ENCODE results near the gene SLC1A5. TPM values are rescaled to one million over a fixed set of nuclear protein-coding genes. Genes with fewer than 3 reads are reported as not detected.
A peak's percentile ranks its signal among the peaks of the same experiment; 100 is the strongest.
"Not testable (repeated sequence)": the region's sequence is repeated elsewhere in the genome, so short reads cannot be mapped to it uniquely, and the experiment has no call there.

Gene SLC1A5
- total RNA-seq, 6 experiments from 2014 or later = 1.8 to 8.0 (median 4.4) TPM

- ATAC-seq = no peak
- Histone ChIP-seq H3K27ac (no peak overlapping the region), H3K9me3 (no peaks in the 10 kb centered on the region), H3K36me3 (no peaks in the 10 kb centered on the region), H3K4me3 (no peak overlapping the region), H3K27me3 (no peaks in the 10 kb centered on the region), H3K4me1 (no peaks in the 10 kb centered on the region)
- intact Hi-C loops (cut with DNase I) = no loop called here
- no peak for DNase-seq
- TF ChIP-seq, protein P1, sequence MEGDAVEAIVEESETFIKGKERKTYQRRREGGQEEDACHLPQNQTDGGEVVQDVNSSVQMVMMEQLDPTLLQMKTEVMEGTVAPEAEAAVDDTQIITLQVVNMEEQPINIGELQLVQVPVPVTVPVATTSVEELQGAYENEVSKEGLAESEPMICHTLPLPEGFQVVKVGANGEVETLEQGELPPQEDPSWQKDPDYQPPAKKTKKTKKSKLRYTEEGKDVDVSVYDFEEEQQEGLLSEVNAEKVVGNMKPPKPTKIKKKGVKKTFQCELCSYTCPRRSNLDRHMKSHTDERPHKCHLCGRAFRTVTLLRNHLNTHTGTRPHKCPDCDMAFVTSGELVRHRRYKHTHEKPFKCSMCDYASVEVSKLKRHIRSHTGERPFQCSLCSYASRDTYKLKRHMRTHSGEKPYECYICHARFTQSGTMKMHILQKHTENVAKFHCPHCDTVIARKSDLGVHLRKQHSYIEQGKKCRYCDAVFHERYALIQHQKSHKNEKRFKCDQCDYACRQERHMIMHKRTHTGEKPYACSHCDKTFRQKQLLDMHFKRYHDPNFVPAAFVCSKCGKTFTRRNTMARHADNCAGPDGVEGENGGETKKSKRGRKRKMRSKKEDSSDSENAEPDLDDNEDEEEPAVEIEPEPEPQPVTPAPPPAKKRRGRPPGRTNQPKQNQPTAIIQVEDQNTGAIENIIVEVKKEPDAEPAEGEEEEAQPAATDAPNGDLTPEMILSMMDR (IDR thresholded peaks at IDR 0.05) = no peak
- TF ChIP-seq POLR2A (IDR thresholded peaks at IDR 0.05) = no peak
- WGBS (ENCODE audit: insufficient coverage, low coverage, low lambda C conversion rate, missing lambda C conversion rate) = 73% methylated on average over 3 of the region's 7 CpGs
Observed at GRCh38 chr19:46806656-46807055, 18.3 kb upstream of the SLC1A5 start.

DNA sequence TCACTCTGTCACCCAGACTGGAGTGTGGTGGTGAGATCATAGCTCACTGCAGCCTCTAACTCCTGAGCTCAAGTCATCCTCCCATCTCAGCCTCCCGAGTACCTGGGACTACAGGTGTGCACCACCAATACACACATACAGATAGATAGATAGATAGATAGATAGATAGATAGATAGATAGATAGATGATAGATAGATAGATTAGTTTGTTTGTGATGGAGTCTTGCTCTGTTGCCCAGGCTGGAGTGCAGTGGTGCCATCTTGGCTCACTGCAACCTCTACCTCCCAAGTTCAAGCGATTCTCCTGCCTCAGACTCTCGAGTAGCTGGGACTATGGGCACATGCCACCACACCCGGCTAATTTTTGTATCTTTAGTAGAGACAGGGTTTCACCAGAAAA is 16.0 kb upstream of the SLC1A5 start:
- H3K4me1 ChIP-seq; H3K27me3 ChIP-seq; H3K9me3 ChIP-seq; intact Hi-C loops (cut with DNase I); H3K36me3 ChIP-seq; H3K27ac ChIP-seq; ATAC-seq; H3K4me3 ChIP-seq; DNase-seq: not testable (repeated sequence)
- WGBS (ENCODE audit: insufficient coverage, low coverage, low lambda C conversion rate, missing lambda C conversion rate) = 89% methylated on average over 4 of the region's 4 CpGs

DNA sequence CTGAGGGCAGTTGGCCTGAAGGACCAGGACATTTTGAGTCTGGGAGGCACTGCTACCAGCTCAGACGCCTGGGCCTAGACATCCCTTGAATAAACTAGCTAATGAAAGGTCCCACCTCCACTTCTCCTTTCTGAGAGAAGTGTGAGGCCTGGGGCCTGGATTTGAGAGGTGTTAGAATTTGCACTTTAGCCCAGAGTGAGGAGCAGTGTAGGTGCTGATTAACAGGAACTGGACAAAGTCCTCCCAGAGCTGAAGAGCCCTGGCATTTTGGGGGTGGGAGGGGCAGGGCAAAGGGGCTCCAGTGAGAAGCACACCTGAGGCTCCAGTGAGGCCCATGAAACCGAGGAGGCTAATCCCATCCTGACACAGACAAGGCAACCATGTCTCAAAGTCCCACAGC is 15.2 kb upstream of the SLC1A5 start:
- ATAC-seq = peak; percentile 33 to 72 (median 58)
- WGBS (ENCODE audit: insufficient coverage, low coverage, low lambda C conversion rate, missing lambda C conversion rate) = no CpG with 5 or more reads among the region's 2 CpGs
- Histone ChIP-seq H3K36me3 (no peaks in the 10 kb centered on the region), H3K9me3 (no peaks in the 10 kb centered on the region), H3K4me3 (no peak overlapping the region), H3K27me3 (no peaks in the 10 kb centered on the region), H3K4me1 (no peaks in the 10 kb centered on the region), H3K27ac (peak overlapping the region in 1 of 3 donors; percentile 40)
- no peak for TF ChIP-seq POLR2A (IDR thresholded peaks at IDR 0.05)
- TF ChIP-seq, protein P1 (IDR thresholded peaks at IDR 0.05) = no peak
- DNase-seq = no peak
- intact Hi-C loops (cut with DNase I) = no loop called here

DNA sequence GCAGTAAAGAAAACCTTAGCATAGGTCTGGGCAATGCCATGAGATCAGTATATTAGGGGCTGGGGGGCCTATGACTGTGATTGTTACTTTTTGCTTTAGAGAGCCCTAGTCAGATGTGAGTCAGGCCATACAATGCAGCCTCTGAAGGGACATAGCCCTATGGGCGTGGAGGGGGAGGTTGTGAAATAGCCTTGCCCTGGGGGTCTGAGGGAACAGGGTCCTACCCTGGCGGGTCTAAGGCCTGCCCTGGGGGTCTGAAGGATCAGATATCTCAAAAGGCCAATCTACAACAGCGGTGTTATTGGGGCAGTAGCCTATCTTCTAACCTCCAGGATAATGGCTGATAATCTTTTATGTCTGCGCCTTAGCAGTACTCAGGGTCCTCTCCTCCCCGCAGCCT is 13.8 kb upstream of the SLC1A5 start:
- TF ChIP-seq, protein P1 (IDR thresholded peaks at IDR 0.05) = no peak
- no peak for TF ChIP-seq POLR2A (IDR thresholded peaks at IDR 0.05)
- H3K27ac ChIP-seq = no peak overlapping the region

GRCh38 chr19:46798713-46799112 is 10.3 kb upstream of the SLC1A5 start:
- no peak overlapping the region for H3K27ac ChIP-seq
- TF ChIP-seq POLR2A (IDR thresholded peaks at IDR 0.05) = no peak
- TF ChIP-seq, protein P1 (IDR thresholded peaks at IDR 0.05) = no peak
- WGBS (ENCODE audit: insufficient coverage, low coverage, low lambda C conversion rate, missing lambda C conversion rate) = 93% methylated on average over 2 of the region's 2 CpGs
- DNase-seq = no peak
- no peak overlapping the region for H3K4me3 ChIP-seq
- no peak for ATAC-seq
- no peaks in the 10 kb centered on the region for H3K9me3 ChIP-seq
- H3K36me3 ChIP-seq = no peaks in the 10 kb centered on the region
- H3K4me1 ChIP-seq = no peaks in the 10 kb centered on the region
- H3K27me3 ChIP-seq = no peaks in the 10 kb centered on the region
- intact Hi-C loops (cut with DNase I) = no loop called here

More for the DNA sequence above, 13.8 kb upstream of the SLC1A5 start:
- H3K36me3 ChIP-seq = no peaks in the 10 kb centered on the region
- H3K4me1 ChIP-seq = no peaks in the 10 kb centered on the region
- intact Hi-C loops (cut with DNase I) = no loop called here
- H3K4me3 ChIP-seq = no peak overlapping the region
- H3K27me3 ChIP-seq = no peaks in the 10 kb centered on the region
- DNase-seq (no peak), ATAC-seq (no peak)
- WGBS (ENCODE audit: insufficient coverage, low coverage, low lambda C conversion rate, missing lambda C conversion rate) = 92% methylated on average over 2 of the region's 5 CpGs
- H3K9me3 ChIP-seq = no peaks in the 10 kb centered on the region
